ENCODE results near the gene PTPRN2. TPM values are rescaled to one million over a fixed set of nuclear protein-coding genes. Genes with fewer than 3 reads are reported as not detected.

PTPRN2 gene
- total and polyA plus RNA-seq, 2 donors (not counting 3 experiments of a cell fraction or from before 2014, with no cell fraction given): 0.62 to 0.88 TPM

- Histone ChIP-seq H3K36me3 (ENCODE audit: control insufficient read depth in 2 of 2, extremely low read depth in 1 of 2, insufficient read depth in 2 of 2, low read length in 2 of 2) (no peaks in the 10 kb centered on the region), H3K9me1 (replicated peaks; ENCODE audit: control insufficient read depth, extremely low read depth, insufficient read depth, low read length) (no peaks in the 10 kb centered on the region), H3K4me3 (replicated peaks in 1 of 3; ENCODE audit: insufficient read depth in 1 of 3, low read depth in 1 of 3, low read length in 3 of 3) (no peak overlapping the region), H2AFZ (ENCODE audit: low read depth, low read length) (no peak overlapping the region), H3K27me3 (ENCODE audit: control insufficient read depth in 2 of 2, insufficient read depth in 2 of 2, low read length in 2 of 2) (no peaks in the 10 kb centered on the region), H4K20me1 (replicated peaks; ENCODE audit: control insufficient read depth, extremely low read depth, insufficient read depth, low read length) (no peaks in the 10 kb centered on the region), H3K9ac (replicated peaks; ENCODE audit: extremely low read depth, insufficient read depth, low read length) (no peak overlapping the region), H3K79me2 (ENCODE audit: control insufficient read depth, insufficient read depth, low read length) (no peaks in the 10 kb centered on the region), H3K4me2 (ENCODE audit: insufficient read depth, low read length) (no peak overlapping the region), H3K4me1 (ENCODE audit: control insufficient read depth, extremely low read depth, insufficient read depth, low read length) (no peaks in the 10 kb centered on the region), H3K27ac (ENCODE audit: insufficient read depth, low read depth, low read length) (no peak overlapping the region), H3K9me3 (replicated peaks; ENCODE audit: control insufficient read depth, insufficient read depth, low read length) (peaks cover 3% of the 10 kb centered on the region)
- TF ChIP-seq JUN (IDR thresholded peaks at IDR 0.05; ENCODE audit: borderline replicate concordance, insufficient read depth, insufficient read length, low read depth) (no peak), GATA2 (IDR thresholded peaks at IDR 0.05; ENCODE audit: insufficient read depth, insufficient read length, low read depth, low read length) (no peak), EZH2 (IDR thresholded peaks at IDR 0.05; ENCODE audit: borderline replicate concordance, low read depth, low read length, severe bottlenecking) (no peak), MAX (IDR thresholded peaks at IDR 0.05; ENCODE audit: insufficient read depth, insufficient read length) (no peak), POLR2AphosphoS5 (IDR thresholded peaks at IDR 0.05; ENCODE audit: insufficient read depth, low read depth, low read length) (no peak), CTCF (IDR thresholded peaks at IDR 0.05; ENCODE audit: extremely low read depth in 1 of 2, insufficient read depth in 1 of 2, low read depth in 1 of 2, low read length in 2 of 2) (no peak), FOS (IDR thresholded peaks at IDR 0.05; ENCODE audit: borderline replicate concordance, insufficient read depth, low read length) (no peak), POLR2A (IDR thresholded peaks at IDR 0.05; ENCODE audit: low read depth, low read length) (no peak)
- no TSS peak for BruUV-seq (replicated peaks)
- FAIRE-seq: no peak
- CTCF ChIA-PET: no interaction called here
- intact Hi-C loops (cut with micrococcal nuclease): no loop called here
- POLR2A ChIA-PET: no interaction called here
- dilution Hi-C loops (cut with MboI; ENCODE audit: extremely low pct_ligation_motif_present, low sequenced_read_pairs): no loop called here
- no peak for DNase-seq (ENCODE audit: low read depth, low spot score)
Observed at GRCh38 chr7:158362001-158362400, 225.6 kb downstream of the PTPRN2 start.

Measured in endothelial cell of umbilical vein (primary cell).